Natural killer cell (primary cell): ENCODE results near the gene CA10. TPM values are rescaled to one million over a fixed set of nuclear protein-coding genes. Genes with fewer than 3 reads are reported as not detected.

Source experiments
- ATAC-seq, 3 donors: fragments of 150-1000 bp in 2 of 3; fragments of 200-7000 bp in 1 of 3; cut with Tn5 transposase; 1 replicate in 1 of 3; 2 replicates in 2 of 3; pipeline ENCODE4 v1.10.0; 2021; ENCODE audit warnings: mild to moderate bottlenecking in 2 of 3, moderate library complexity in 2 of 3
- DNase-seq, 2 donors: peaks; one replicate each; pipeline versions ENCODE4 v3.0.0 to v3.0.0-alpha.2; 2013 to 2021; ENCODE audit warnings: mixed read lengths in 1 of 2
- H3K27ac ChIP-seq: one replicate; pipeline ENCODE4 v1.5.1; 2013; ENCODE audit warnings: mild to moderate bottlenecking, low read length
- H3K27me3 ChIP-seq: one replicate; pipeline ENCODE4 v1.6.1; 2013; ENCODE audit warnings: low read length; ENCODE audit not compliant: control insufficient read depth, insufficient read depth
- H3K36me3 ChIP-seq: one replicate; pipeline ENCODE4 v1.6.1; 2013; ENCODE audit warnings: low read length; ENCODE audit not compliant: control insufficient read depth, insufficient read depth
- H3K4me1 ChIP-seq: one replicate; pipeline ENCODE4 v1.6.1; 2013; ENCODE audit warnings: low read length; ENCODE audit not compliant: control insufficient read depth, insufficient read depth
- H3K4me3 ChIP-seq: one replicate; pipeline ENCODE4 v1.5.1; 2013; ENCODE audit warnings: low read length
- H3K9me3 ChIP-seq: one replicate; pipeline ENCODE4 v1.6.1; 2013; ENCODE audit warnings: low read length; ENCODE audit not compliant: control insufficient read depth, insufficient read depth
- H3K27ac Mint-ChIP-seq, 2 donors: one replicate each; pipeline ENCODE4 v1.8.0; 2022; ENCODE audit warnings: mild to moderate bottlenecking in 2 of 2, mixed read lengths in 2 of 2, moderate library complexity in 1 of 2
- H3K27me3 Mint-ChIP-seq, 2 donors: one replicate each; pipeline ENCODE4 v1.8.0; 2022; ENCODE audit warnings: low read depth in 2 of 2, mixed read lengths in 2 of 2
- H3K36me3 Mint-ChIP-seq: one replicate; pipeline ENCODE4 v1.8.0; 2022; ENCODE audit warnings: mixed read lengths
- H3K4me1 Mint-ChIP-seq, 2 donors: one replicate each; pipeline ENCODE4 v1.8.0; 2022; ENCODE audit warnings: mixed read lengths in 2 of 2
- H3K4me3 Mint-ChIP-seq: one replicate; pipeline ENCODE4 v1.8.0; 2022; ENCODE audit warnings: mild to moderate bottlenecking, moderate library complexity, mixed read lengths
- H3K9me3 Mint-ChIP-seq, 2 donors: one replicate each; pipeline ENCODE4 v1.8.0; 2022; ENCODE audit warnings: mixed read lengths in 2 of 2
- CTCF ChIP-seq: fragments of 200-600 bp; IDR thresholded peaks from one replicate; pipeline ENCODE4 v1.8.0; 2022; ENCODE audit warnings: antibody characterized with exemption
- WGBS: methylation state at CpG from one replicate; pipeline ENCODE4 v1.1.7; 2013; ENCODE audit warnings: missing lambda C conversion rate; ENCODE audit not compliant: insufficient coverage; 5-methylcytosine and 5-hydroxymethylcytosine counted together
- intact Hi-C: fragments of 100-400 bp; cut with micrococcal nuclease; formaldehyde crosslinking; loops from one replicate; pipeline ENCODE4 v1.14.2; 2022
- total RNA-seq, 4 donors: library from RNA; stranded (reverse); fragments of 120-200 nt in 1 of 4; gene quantifications; one replicate each; pipeline versions ENCODE4 v1.2.3 to v1.2.4, GENCODE V29; 2013 to 2022

CA10 gene
- not detected for total RNA-seq
- not detected for total RNA-seq (2013)

GRCh38 chr17:52158450-52159042, at the start of gene CA10:
Gene CA10 (minus strand): TSS chr17:52158714.
- Mint-ChIP-seq H3K9me3 (peaks cover 0 to 5% of the 10 kb centered on the region in 2 donors), H3K4me3 (no peak within 1 kb of the TSS), H3K36me3 (peaks cover 14% of the 10 kb centered on the region), H3K4me1 (no peaks in the 10 kb centered on the region), H3K27me3 (peaks cover 33 to 45% of the 10 kb centered on the region in 2 donors), H3K27ac (no peak within 1 kb of the TSS)
- WGBS = 7% methylated on average over 52 of the region's 52 CpGs
- Histone ChIP-seq H3K4me3 (no peak within 1 kb of the TSS), H3K9me3 (peaks cover 4% of the 10 kb centered on the region), H3K4me1 (no peaks in the 10 kb centered on the region), H3K27ac (no peak within 1 kb of the TSS), H3K27me3 (peaks cover 16% of the 10 kb centered on the region), H3K36me3 (no peaks in the 10 kb centered on the region)
- TF ChIP-seq CTCF = no peak
- ATAC-seq (no peak), DNase-seq (no peak)
- intact Hi-C loops = no loop called here

- no peaks in the 10 kb centered on the region for H3K36me3 ChIP-seq
- no peak overlapping the region for H3K4me3 Mint-ChIP-seq
- H3K27ac ChIP-seq = no peak overlapping the region
- no peaks in the 10 kb centered on the region for H3K27me3 ChIP-seq
- H3K27me3 Mint-ChIP-seq = no peaks in the 10 kb centered on the region
- peaks cover 10 to 11% of the 10 kb centered on the region in 2 donors for H3K9me3 Mint-ChIP-seq
- ATAC-seq = no peak
- no peak overlapping the region for H3K4me3 ChIP-seq
- 59% methylated on average over 2 of the region's 2 CpGs for WGBS
- no peak overlapping the region for H3K27ac Mint-ChIP-seq
- H3K4me1 Mint-ChIP-seq = no peaks in the 10 kb centered on the region
- no peak for TF ChIP-seq CTCF
- no peaks in the 10 kb centered on the region for H3K4me1 ChIP-seq
- H3K36me3 Mint-ChIP-seq = no peaks in the 10 kb centered on the region
- DNase-seq = no peak
- intact Hi-C loops = no loop called here
- H3K9me3 ChIP-seq = no peaks in the 10 kb centered on the region
Observed at GRCh38 chr17:52207796-52208195, 49.3 kb upstream of the CA10 start.

- no peak for DNase-seq
- Mint-ChIP-seq H3K4me1 (no peaks in the 10 kb centered on the region), H3K36me3 (no peaks in the 10 kb centered on the region), H3K27me3 (no peaks in the 10 kb centered on the region), H3K4me3 (no peak overlapping the region), H3K9me3 (peaks cover 11 to 17% of the 10 kb centered on the region in 2 donors), H3K27ac (no peak overlapping the region)
- WGBS = 100% methylated on average over 1 of the region's 2 CpGs
- Histone ChIP-seq H3K4me1 (no peaks in the 10 kb centered on the region), H3K27me3 (no peaks in the 10 kb centered on the region), H3K27ac (no peak overlapping the region), H3K36me3 (no peaks in the 10 kb centered on the region), H3K4me3 (no peak overlapping the region), H3K9me3 (no peaks in the 10 kb centered on the region)
- no peak for TF ChIP-seq CTCF
- intact Hi-C loops = no loop called here
- no peak for ATAC-seq
Observed at GRCh38 chr17:52202520-52203080, 44.1 kb upstream of the CA10 start.
